Measurements from ENCODE around the gene RNFT2. TPM values are rescaled to one million over a fixed set of nuclear protein-coding genes. Genes with fewer than 3 reads are reported as not detected.

RNFT2 gene
- polyA plus RNA-seq, 2 of the 4 experiments (the other 2 are of a cell fraction) = 2.6 to 7.2 TPM

GRCh38 chr12:116727891-116728290 is 10.2 kb upstream of the RNFT2 start:
- Histone ChIP-seq H3K4me2 (no peak overlapping the region), H3K27ac (no peak overlapping the region), H3K4me3 (no peak overlapping the region), H3K9me3 (no peaks in the 10 kb centered on the region), H3K4me1 (no peaks in the 10 kb centered on the region)
- FAIRE-seq (no peak), ATAC-seq (no peak), DNase-seq (ENCODE audit: low read depth in 1 of 2, low spot score in 1 of 2) (no peak)
- TF ChIP-seq, protein P1, sequence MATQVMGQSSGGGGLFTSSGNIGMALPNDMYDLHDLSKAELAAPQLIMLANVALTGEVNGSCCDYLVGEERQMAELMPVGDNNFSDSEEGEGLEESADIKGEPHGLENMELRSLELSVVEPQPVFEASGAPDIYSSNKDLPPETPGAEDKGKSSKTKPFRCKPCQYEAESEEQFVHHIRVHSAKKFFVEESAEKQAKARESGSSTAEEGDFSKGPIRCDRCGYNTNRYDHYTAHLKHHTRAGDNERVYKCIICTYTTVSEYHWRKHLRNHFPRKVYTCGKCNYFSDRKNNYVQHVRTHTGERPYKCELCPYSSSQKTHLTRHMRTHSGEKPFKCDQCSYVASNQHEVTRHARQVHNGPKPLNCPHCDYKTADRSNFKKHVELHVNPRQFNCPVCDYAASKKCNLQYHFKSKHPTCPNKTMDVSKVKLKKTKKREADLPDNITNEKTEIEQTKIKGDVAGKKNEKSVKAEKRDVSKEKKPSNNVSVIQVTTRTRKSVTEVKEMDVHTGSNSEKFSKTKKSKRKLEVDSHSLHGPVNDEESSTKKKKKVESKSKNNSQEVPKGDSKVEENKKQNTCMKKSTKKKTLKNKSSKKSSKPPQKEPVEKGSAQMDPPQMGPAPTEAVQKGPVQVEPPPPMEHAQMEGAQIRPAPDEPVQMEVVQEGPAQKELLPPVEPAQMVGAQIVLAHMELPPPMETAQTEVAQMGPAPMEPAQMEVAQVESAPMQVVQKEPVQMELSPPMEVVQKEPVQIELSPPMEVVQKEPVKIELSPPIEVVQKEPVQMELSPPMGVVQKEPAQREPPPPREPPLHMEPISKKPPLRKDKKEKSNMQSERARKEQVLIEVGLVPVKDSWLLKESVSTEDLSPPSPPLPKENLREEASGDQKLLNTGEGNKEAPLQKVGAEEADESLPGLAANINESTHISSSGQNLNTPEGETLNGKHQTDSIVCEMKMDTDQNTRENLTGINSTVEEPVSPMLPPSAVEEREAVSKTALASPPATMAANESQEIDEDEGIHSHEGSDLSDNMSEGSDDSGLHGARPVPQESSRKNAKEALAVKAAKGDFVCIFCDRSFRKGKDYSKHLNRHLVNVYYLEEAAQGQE (IDR thresholded peaks at IDR 0.05) = no peak
- TF ChIP-seq HOXB5 (CRISPR knock-in tag; IDR thresholded peaks at IDR 0.05) (no peak), EHF (CRISPR knock-in tag; IDR thresholded peaks at IDR 0.05) (no peak), FOSL2 (IDR thresholded peaks at IDR 0.05) (no peak), FOSL2 (CRISPR knock-in tag; IDR thresholded peaks at IDR 0.05) (no peak), KDM5A (IDR thresholded peaks at IDR 0.05) (no peak), POLR2A (IDR thresholded peaks at IDR 0.05; ENCODE audit: low read length) (no peak), CBX2 (IDR thresholded peaks at IDR 0.05; ENCODE audit: borderline replicate concordance, low read depth) (no peak), FOSB (CRISPR knock-in tag; IDR thresholded peaks at IDR 0.05) (no peak), KDM1A (IDR thresholded peaks at IDR 0.05; ENCODE audit: low read depth) (no peak), POLR2AphosphoS2 (conservative IDR thresholded peaks at IDR 0.05; ENCODE audit: low read length) (no peak), CHD4 (IDR thresholded peaks at IDR 0.05; ENCODE audit: borderline replicate concordance) (no peak), MAFK (IDR thresholded peaks at IDR 0.05; ENCODE audit: partially characterized antibody) (no peak), ZNF302 (CRISPR knock-in tag; IDR thresholded peaks at IDR 0.05) (no peak), JUNB (IDR thresholded peaks at IDR 0.05) (no peak)
- CTCF ChIA-PET = interaction anchor here (0.7 to 1.0 kb wide), 3 partner anchors 19 to 781 kb away, joined by 3 to 4 read pairs (median 3); no protein-coding TSS in a partner anchor
- WGBS (ENCODE audit: missing lambda C conversion rate) = 74% methylated on average over 6 of the region's 6 CpGs
- POLR2A ChIA-PET = no interaction called here

DNA sequence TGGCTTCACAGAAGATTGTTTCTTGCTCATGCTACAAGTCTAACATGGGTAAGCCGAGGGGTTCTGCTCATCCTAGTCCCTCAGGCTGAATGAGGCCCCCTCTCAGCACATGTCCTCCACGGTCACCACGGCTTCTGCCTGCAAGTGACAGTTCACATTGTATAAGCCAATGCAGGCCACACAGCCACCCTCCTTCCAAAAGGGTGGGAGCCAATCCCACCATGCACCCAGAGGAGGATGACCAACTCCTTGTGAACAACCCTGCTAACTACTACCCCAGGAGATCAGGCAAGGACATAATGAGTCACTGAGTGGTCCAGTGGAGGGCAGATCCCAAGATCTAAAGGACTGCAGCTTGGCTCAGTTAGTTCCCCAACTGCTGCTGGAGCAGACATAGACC is 6.3 kb upstream of the RNFT2 start:
- Histone ChIP-seq H3K9me3 (no peaks in the 10 kb centered on the region), H3K4me3 (no peak overlapping the region), H3K27ac (no peak overlapping the region), H3K4me1 (peaks cover 8% of the 10 kb centered on the region; the same call in 1 of the 3 replicates), H3K4me2 (no peak overlapping the region)
- ATAC-seq (no peak), DNase-seq (ENCODE audit: low read depth in 1 of 2, low spot score in 1 of 2) (no peak), FAIRE-seq (no peak)
- POLR2A ChIA-PET = no interaction called here
- CTCF ChIA-PET = interaction anchor here (1.3 kb wide), 1 partner anchor 23 kb away, joined by 5 read pairs; no protein-coding TSS in a partner anchor
- 95% methylated on average over 3 of the region's 3 CpGs for WGBS (ENCODE audit: missing lambda C conversion rate)
- TF ChIP-seq RARB (CRISPR knock-in tag; IDR thresholded peaks at IDR 0.05) = no peak
- no peak for TF ChIP-seq SMC3 (IDR thresholded peaks at IDR 0.05)
- TF ChIP-seq CTCF (IDR thresholded peaks at IDR 0.05) = no peak
- no peak for TF ChIP-seq MAZ (IDR thresholded peaks at IDR 0.05; ENCODE audit: borderline replicate concordance, low read depth, low read length)
- TF ChIP-seq CHD2 (IDR thresholded peaks at IDR 0.05; ENCODE audit: low read length, partially characterized antibody) = no peak
- no peak for TF ChIP-seq CBX8 (IDR thresholded peaks at IDR 0.05)
- no peak for TF ChIP-seq KDM1A (IDR thresholded peaks at IDR 0.05; ENCODE audit: low read depth)
- TF ChIP-seq NR3C1 (IDR thresholded peaks at IDR 0.05) = no peak
- TF ChIP-seq HOXB5 (CRISPR knock-in tag; IDR thresholded peaks at IDR 0.05) = no peak
- no peak for TF ChIP-seq RNF2 (IDR thresholded peaks at IDR 0.05; ENCODE audit: borderline replicate concordance, low read depth)
- no peak for TF ChIP-seq BHLHE40 (IDR thresholded peaks at IDR 0.05; ENCODE audit: low read depth, low read length)
- TF ChIP-seq EHF (CRISPR knock-in tag; IDR thresholded peaks at IDR 0.05) = no peak
- no peak for TF ChIP-seq SREBF2 (IDR thresholded peaks at IDR 0.05)
- TF ChIP-seq HEYL (CRISPR knock-in tag; IDR thresholded peaks at IDR 0.05) = no peak
- TF ChIP-seq HMGXB4 (CRISPR knock-in tag; IDR thresholded peaks at IDR 0.05; ENCODE audit: borderline replicate concordance) = no peak
